T-helper 2 cell treated with Interferon-gamma antibody and Interleukin-4, amounts not matched to agents 5 μg/mL and 100 μg/mL, for 36 hours (primary cell): ENCODE results near the gene HBG1.
"Not testable (repeated sequence)": the region's sequence is repeated elsewhere in the genome, so short reads cannot be mapped to it uniquely, and the experiment has no call there.

Source experiments
- DNase-seq: peaks from one replicate; pipeline ENCODE4 v3.0.0; 2021; ENCODE audit warnings: low spot score
- H3K27ac Mint-ChIP-seq: one replicate; pipeline ENCODE4 v1.8.0; 2021; ENCODE audit warnings: mild to moderate bottlenecking, mixed read lengths
- H3K27me3 Mint-ChIP-seq: one replicate; pipeline ENCODE4 v1.8.0; 2021; ENCODE audit warnings: low read depth, mixed read lengths
- H3K36me3 Mint-ChIP-seq: one replicate; pipeline ENCODE4 v1.8.0; 2021; ENCODE audit warnings: low read depth, mixed read lengths
- H3K4me1 Mint-ChIP-seq: one replicate; pipeline ENCODE4 v1.8.0; 2021; ENCODE audit warnings: low read depth, mixed read lengths
- H3K4me3 Mint-ChIP-seq: one replicate; pipeline ENCODE4 v1.8.0; 2022; ENCODE audit warnings: mild to moderate bottlenecking, moderate library complexity, mixed read lengths
- H3K9me3 Mint-ChIP-seq: one replicate; pipeline ENCODE4 v1.8.0; 2021; ENCODE audit warnings: mixed read lengths

The HBG1 gene

GRCh38 chr11:5249807-5250396 lies at the start of gene HBG1:
Gene HBG1, minus strand, starts transcription at chr11:5249857. Its CDS starts 53 bp downstream, at chr11:5249804.
- not testable (repeated sequence) for H3K4me3 Mint-ChIP-seq, DNase-seq, H3K27ac Mint-ChIP-seq, H3K27me3 Mint-ChIP-seq, H3K4me1 Mint-ChIP-seq, H3K36me3 Mint-ChIP-seq, H3K9me3 Mint-ChIP-seq

GRCh38 chr11:5298451-5298850 lies 48.8 kb upstream of the HBG1 start:
- Mint-ChIP-seq H3K36me3 (no peaks in the 10 kb centered on the region), H3K4me3 (no peak overlapping the region), H3K4me1 (no peaks in the 10 kb centered on the region), H3K9me3 (no peaks in the 10 kb centered on the region), H3K27me3 (no peaks in the 10 kb centered on the region), H3K27ac (no peak overlapping the region)
- DNase-seq: no peak

GRCh38 chr11:5297721-5298323 lies 48.2 kb upstream of the HBG1 start:
- H3K4me3 Mint-ChIP-seq: no peak overlapping the region
- no peaks in the 10 kb centered on the region for H3K4me1 Mint-ChIP-seq
- H3K36me3 Mint-ChIP-seq: no peaks in the 10 kb centered on the region
- no peak overlapping the region for H3K27ac Mint-ChIP-seq
- H3K27me3 Mint-ChIP-seq: no peaks in the 10 kb centered on the region
- no peak for DNase-seq
- H3K9me3 Mint-ChIP-seq: no peaks in the 10 kb centered on the region

GRCh38 chr11:5294342-5294995 lies 44.8 kb upstream of the HBG1 start:
- not testable (repeated sequence) for H3K36me3 Mint-ChIP-seq, H3K4me3 Mint-ChIP-seq, DNase-seq

GRCh38 chr11:5293028-5293427 lies 43.4 kb upstream of the HBG1 start:
- no peak for DNase-seq
- Mint-ChIP-seq H3K27ac (no peak overlapping the region), H3K4me1 (no peaks in the 10 kb centered on the region), H3K4me3 (no peak overlapping the region), H3K36me3 (no peaks in the 10 kb centered on the region), H3K9me3 (no peaks in the 10 kb centered on the region), H3K27me3 (no peaks in the 10 kb centered on the region)

More at GRCh38 chr11:5294342-5294995, 44.8 kb upstream of the HBG1 start:
- H3K27ac Mint-ChIP-seq, H3K27me3 Mint-ChIP-seq, H3K9me3 Mint-ChIP-seq, H3K4me1 Mint-ChIP-seq: not testable (repeated sequence)

GRCh38 chr11:5291207-5291838 lies 41.7 kb upstream of the HBG1 start:
- no peak overlapping the region for H3K4me3 Mint-ChIP-seq
- DNase-seq: no peak

GRCh38 chr11:5290106-5290505 lies 40.4 kb upstream of the HBG1 start:
- Mint-ChIP-seq H3K9me3 (no peaks in the 10 kb centered on the region), H3K4me1 (no peaks in the 10 kb centered on the region), H3K27ac (no peak overlapping the region), H3K27me3 (no peaks in the 10 kb centered on the region), H3K4me3 (no peak overlapping the region), H3K36me3 (no peaks in the 10 kb centered on the region)
- no peak for DNase-seq

More at GRCh38 chr11:5291207-5291838, 41.7 kb upstream of the HBG1 start:
- Mint-ChIP-seq H3K4me1 (no peaks in the 10 kb centered on the region), H3K27me3 (no peaks in the 10 kb centered on the region), H3K27ac (no peak overlapping the region), H3K36me3 (no peaks in the 10 kb centered on the region), H3K9me3 (no peaks in the 10 kb centered on the region)

- Mint-ChIP-seq H3K4me1 (no peaks in the 10 kb centered on the region), H3K9me3 (no peaks in the 10 kb centered on the region), H3K27ac (no peak overlapping the region), H3K27me3 (no peaks in the 10 kb centered on the region), H3K4me3 (no peak overlapping the region), H3K36me3 (no peaks in the 10 kb centered on the region)
- DNase-seq: no peak
These were observed 40.0 kb upstream of the HBG1 start for GRCh38 chr11:5289696-5290095.

GRCh38 chr11:5288906-5289550 lies 39.4 kb upstream of the HBG1 start:
- Mint-ChIP-seq H3K4me3 (no peak overlapping the region), H3K4me1 (no peaks in the 10 kb centered on the region), H3K36me3 (no peaks in the 10 kb centered on the region), H3K27me3 (no peaks in the 10 kb centered on the region), H3K9me3 (no peaks in the 10 kb centered on the region), H3K27ac (no peak overlapping the region)
- no peak for DNase-seq

GRCh38 chr11:5288108-5288905 lies 38.6 kb upstream of the HBG1 start:
- no peaks in the 10 kb centered on the region for H3K4me1 Mint-ChIP-seq
- no peak overlapping the region for H3K27ac Mint-ChIP-seq
- no peaks in the 10 kb centered on the region for H3K27me3 Mint-ChIP-seq
- no peaks in the 10 kb centered on the region for H3K9me3 Mint-ChIP-seq
- no peak for DNase-seq
- H3K36me3 Mint-ChIP-seq: no peaks in the 10 kb centered on the region
- no peak overlapping the region for H3K4me3 Mint-ChIP-seq

GRCh38 chr11:5286901-5287300 lies 37.2 kb upstream of the HBG1 start:
- Mint-ChIP-seq H3K27ac (no peak overlapping the region), H3K4me3 (no peak overlapping the region), H3K27me3 (no peaks in the 10 kb centered on the region), H3K36me3 (no peaks in the 10 kb centered on the region), H3K9me3 (no peaks in the 10 kb centered on the region), H3K4me1 (no peaks in the 10 kb centered on the region)
- DNase-seq: no peak

- H3K4me1 Mint-ChIP-seq: no peaks in the 10 kb centered on the region
- no peaks in the 10 kb centered on the region for H3K27me3 Mint-ChIP-seq
- no peaks in the 10 kb centered on the region for H3K36me3 Mint-ChIP-seq
- no peak overlapping the region for H3K4me3 Mint-ChIP-seq
- H3K27ac Mint-ChIP-seq: no peak overlapping the region
- no peak for DNase-seq
- no peaks in the 10 kb centered on the region for H3K9me3 Mint-ChIP-seq
These were observed 36.7 kb upstream of the HBG1 start for GRCh38 chr11:5286351-5286750.

- no peaks in the 10 kb centered on the region for H3K36me3 Mint-ChIP-seq
- H3K4me1 Mint-ChIP-seq: no peaks in the 10 kb centered on the region
- no peak for DNase-seq
- H3K27ac Mint-ChIP-seq: no peak overlapping the region
- H3K27me3 Mint-ChIP-seq: no peaks in the 10 kb centered on the region
- no peak overlapping the region for H3K4me3 Mint-ChIP-seq
- H3K9me3 Mint-ChIP-seq: no peaks in the 10 kb centered on the region
These were observed 36.2 kb upstream of the HBG1 start for GRCh38 chr11:5285703-5286340.
